HG03095 (cell line): Measurements from ENCODE around the gene SULT1B1.

Source experiments
- ATAC-seq: cut with Tn5 transposase; IDR thresholded peaks from one replicate; pipeline ENCODE4 v1.9.1; 2021; ENCODE audit warnings: moderate library complexity; ENCODE audit not compliant: unreplicated experiment

SULT1B1 gene

DNA sequence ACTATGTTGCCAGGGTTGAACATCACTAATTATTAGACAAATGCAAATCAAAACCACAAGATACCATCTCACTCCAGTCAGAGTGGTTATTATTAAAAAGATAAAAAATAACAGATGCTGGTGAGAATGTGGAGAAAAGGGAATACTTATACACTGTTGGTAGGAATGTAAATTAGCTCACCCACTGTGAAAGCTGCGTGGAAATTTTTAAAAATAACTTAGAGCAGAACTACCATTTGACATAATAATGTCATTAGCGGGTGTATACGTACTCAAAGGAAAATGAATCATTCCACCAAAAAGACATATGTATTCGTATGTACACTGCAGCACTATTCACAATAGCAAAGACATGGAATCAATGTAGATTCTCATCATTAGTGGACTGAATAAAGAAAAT, 58.7 kb downstream of the SULT1B1 start:
- no peak for ATAC-seq

- no peak for ATAC-seq
These were observed 62.7 kb downstream of the SULT1B1 start for GRCh38 chr4:69697536-69698242.

GRCh38 chr4:69689599-69689998, 70.8 kb downstream of the SULT1B1 start:
- ATAC-seq, result no peak

DNA sequence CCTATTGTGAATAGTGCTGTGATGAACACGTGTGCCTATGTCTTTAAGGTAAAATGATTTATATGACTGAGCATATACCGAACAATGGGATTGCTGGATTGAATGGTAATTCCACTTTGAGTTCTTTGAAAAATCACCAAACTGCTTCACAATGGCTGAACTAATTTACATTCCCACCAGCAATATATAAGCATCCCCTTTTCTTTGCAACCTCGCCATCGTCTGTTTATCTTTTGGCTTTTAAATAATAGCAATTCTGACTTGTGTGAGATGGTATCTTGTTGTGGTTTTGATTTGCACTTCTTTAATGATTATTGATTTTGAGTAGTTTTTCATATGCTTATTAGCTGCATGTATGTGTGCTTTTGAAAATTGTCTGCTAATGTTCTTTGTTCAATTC, 75.6 kb downstream of the SULT1B1 start:
- ATAC-seq, result no peak
